Epidermal melanocyte (primary cell): ENCODE data around the gene TSHZ2.

ENCODE experiments used
- DNase-seq: peaks from one replicate; pipeline ENCODE4 v3.0.0; 2011; ENCODE audit warnings: low spot score; ENCODE audit not compliant: insufficient read length

TSHZ2 gene

DNA sequence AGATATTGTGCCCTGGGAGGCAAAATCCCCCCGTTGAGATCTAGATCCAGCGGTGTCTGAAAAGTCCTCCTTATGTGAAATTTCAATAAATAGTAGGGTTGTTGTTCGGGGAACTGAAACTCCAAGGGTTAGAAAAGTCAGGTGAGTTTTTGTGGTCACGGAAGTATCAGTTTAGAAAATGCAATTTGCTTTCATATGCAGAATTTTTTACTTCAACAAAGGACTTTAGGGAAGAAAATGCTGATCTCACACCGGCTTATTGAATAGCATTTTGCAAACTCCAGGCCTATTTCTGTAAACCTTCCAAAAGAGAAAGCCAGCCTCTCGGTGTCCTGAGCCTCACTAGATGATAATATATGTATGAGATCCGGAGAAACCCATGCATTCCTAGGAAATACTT, 254.7 kb downstream of the TSHZ2 start:
- no peak for DNase-seq

DNA sequence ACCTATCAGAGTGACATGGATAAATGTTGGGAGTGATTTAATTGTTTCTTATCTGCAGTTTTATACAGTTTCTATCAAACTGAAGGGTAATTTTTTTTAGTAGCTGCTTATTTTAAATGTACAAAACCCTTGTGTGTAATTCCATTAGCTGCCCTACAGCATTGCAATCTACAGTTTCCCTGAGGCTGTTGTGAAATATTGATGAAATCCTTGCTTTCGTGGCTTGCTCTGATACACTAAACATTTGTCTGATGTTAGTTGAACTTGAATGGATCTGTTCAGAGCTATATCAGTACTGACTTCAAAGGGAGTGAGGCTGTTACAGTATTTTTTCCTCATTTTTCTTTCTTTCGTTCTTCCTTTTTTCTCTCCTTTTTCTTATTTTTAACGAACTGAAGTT, 255.4 kb downstream of the TSHZ2 start:
- no peak for DNase-seq

DNA sequence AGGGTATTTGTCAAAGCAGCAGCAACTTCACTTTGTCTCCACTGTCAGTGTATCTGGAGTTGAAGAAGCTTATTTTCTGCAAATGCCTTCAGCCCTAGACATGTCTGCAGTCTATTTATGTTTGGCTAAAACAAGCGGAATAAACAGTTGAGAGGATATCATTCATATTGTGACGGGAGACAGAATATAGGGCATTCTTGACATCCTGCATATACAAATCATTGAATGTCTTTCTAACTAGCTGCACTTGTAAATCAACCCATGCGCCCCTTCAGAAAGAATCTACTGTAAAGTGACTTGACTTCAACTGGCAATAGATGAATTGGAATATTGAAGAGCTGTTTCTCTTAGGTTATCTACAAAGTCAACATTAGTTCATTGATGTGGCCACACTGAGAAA, 258.9 kb downstream of the TSHZ2 start:
- DNase-seq = no peak

DNA sequence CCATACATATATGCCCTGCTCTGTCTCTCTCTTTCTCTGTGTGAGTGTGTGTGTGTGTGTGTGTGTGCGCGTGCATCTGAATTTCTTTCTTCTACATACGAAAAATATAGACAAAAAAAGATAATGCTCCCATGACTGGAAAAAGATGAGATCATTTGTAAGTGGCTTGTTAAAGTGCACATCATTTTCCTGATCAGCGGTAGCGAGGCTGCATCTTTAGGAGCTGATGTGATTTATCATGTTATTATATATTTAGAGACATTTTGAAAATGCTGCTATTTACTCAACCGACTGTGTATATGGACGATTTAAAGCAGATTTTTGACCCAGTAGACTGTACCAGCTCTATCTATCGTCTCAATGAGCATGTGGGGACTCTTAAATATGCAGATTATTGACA, 265.3 kb downstream of the TSHZ2 start:
- DNase-seq = no peak

DNA sequence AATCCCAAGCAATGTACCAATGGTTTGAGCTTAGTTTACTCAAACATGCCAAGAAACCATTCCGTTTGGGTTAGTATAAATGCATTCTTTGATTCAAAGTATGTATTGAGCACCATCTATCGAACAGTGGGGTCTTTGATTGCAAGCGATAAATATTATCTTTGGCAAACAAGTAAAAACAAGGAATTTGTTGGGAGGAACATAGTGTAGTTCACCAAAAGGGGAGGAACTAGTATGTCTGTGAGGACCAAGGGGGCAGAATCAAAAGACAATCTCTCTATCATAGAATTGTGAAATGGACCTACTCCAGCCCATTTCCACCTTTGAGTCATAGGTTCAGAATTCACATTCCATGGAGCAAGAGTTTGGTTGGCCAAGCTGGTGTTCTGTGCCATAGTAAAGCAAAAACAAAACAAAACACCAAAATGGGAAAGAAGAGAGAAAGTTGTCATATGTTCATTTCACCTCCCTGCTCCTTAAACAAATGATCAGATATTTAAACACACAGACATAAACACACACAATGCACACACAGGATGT, 266.0 kb downstream of the TSHZ2 start:
- no peak for DNase-seq

DNA sequence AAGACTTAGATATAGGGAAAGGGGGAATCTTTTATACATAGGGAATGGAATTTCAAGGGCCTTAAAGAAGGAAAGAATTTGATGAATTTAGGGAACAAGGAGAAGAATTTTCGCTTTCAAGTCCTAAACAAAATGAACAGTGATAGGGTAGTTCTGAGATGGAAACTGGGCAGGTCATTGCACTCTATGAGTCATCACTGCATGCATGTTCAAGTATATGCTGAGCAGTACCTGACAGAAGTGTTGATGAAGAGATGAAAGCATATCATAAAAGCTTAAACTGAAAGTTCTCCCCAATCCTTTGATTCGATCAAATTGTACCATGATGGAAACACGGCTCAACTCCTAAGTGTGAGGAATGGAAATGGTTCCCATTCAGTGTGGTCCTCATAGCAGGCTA, 271.0 kb downstream of the TSHZ2 start:
- no peak for DNase-seq

DNA sequence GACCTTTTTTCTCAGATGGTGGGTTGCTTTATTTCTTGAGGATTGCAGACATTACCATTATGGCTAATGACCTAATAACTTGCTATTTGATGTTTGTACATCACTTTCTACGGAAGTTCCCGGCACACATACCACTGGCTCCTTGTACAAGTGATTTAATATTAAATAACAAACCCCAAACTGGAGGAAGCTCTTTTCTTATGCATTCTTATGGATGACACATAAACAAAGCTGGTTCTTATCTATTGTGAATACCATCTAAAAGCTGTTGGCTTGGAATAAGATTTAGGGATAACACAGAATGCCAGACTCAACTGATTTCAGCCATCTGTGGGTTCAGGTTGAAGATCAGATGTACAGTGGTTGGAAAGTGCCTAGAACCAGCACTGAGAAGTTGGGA, 272.6 kb downstream of the TSHZ2 start:
- no peak for DNase-seq

DNA sequence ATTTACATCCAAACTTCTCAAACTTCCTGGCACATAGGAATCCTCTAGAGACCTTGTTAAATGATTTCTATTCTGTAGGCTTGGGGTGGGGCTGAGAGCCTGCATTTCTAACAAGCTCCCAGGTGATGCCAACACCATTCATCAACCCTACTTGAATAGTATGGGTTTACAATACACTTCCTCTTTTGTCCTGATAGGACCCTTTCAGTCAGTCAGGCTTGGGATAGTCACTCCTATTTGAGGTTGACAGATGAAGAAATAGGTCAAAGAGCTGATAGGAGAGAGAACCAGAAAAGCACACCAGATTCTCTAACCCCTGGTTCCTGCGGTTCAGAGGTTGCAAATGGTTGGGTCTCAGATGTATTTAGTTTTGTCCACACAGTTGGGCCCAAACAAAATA, 273.4 kb downstream of the TSHZ2 start:
- DNase-seq = no peak

DNA sequence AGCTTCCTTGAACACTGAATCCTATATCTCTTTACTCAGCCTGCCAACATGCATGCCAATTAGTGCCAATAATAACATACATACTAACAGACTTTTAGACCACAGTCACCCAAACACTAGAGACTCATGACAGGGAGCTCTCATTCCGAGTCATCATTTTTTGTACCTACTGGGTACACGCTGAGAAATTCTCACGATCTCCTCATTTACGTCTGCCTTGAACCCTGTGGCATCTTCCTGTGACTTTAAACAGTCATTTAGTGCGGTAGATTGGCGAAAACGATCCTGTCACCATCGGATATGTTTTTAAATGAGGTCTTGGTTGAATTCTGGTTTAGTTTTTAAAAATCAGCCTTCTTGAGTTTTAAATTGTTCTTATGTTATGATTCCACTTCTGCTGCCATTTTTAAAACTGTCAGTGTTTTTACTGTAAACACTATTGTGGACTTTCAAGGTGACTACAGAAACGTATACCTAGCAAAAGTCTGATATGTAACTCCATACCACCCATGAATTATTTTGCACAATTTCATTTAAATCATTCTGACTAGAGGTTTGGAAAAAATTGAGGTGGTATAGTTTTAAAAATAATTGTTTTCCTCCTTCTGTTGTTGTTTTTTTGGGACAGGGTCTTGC, 275.4 kb downstream of the TSHZ2 start:
- no peak for DNase-seq

DNA sequence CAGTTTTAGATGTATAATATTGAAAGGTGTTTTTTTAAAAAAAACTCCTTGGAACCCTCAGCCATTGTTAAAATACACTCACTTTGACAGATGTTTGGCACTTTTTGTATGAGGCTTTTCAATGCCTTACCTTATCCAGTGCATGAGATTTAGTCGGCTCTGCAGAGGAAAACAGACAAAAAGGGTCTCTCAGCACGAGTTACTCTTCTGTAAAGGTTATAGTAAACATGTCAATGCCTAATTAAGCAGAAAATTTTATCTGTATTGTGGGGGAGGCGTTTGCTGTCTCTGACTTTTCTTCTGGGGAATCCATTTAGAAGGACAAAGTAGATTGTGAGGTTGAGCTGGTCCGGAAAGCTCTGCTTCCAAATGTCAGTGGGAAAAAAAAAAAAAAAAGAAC, 278.3 kb downstream of the TSHZ2 start:
- no peak for DNase-seq

DNA sequence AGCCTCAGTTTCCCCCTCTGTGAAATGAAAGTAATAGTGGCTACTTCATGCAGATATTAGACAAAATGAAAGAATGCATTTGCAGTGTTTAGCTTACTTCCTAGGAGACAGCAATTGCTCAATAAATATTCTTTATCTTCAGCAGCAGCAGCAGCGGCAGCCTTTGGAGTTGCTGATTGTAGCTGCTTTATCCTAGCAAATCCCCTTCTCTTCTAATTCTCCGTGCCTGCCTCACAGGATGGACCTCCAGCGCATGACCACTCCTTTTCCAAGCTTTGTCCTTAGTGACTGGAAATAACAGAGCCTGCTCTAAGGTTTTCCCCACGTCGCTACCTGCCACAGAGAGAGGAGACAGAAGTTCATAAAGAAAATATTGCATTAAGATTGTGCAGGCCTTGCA, 279.8 kb downstream of the TSHZ2 start:
- no peak for DNase-seq

DNA sequence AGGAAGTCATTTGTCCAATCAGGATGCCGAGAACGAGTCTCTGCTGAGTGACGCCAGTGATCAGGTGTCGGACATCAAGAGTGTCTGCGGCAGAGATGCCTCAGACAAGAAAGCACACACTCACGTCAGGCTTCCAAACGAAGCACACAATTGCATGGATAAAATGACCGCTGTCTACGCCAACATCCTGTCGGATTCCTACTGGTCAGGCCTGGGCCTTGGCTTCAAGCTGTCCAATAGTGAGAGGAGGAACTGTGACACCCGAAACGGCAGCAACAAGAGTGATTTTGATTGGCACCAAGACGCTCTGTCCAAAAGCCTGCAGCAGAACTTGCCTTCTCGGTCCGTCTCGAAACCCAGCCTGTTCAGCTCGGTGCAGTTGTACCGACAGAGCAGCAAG, 281.5 kb downstream of the TSHZ2 start:
- no peak for DNase-seq

DNA sequence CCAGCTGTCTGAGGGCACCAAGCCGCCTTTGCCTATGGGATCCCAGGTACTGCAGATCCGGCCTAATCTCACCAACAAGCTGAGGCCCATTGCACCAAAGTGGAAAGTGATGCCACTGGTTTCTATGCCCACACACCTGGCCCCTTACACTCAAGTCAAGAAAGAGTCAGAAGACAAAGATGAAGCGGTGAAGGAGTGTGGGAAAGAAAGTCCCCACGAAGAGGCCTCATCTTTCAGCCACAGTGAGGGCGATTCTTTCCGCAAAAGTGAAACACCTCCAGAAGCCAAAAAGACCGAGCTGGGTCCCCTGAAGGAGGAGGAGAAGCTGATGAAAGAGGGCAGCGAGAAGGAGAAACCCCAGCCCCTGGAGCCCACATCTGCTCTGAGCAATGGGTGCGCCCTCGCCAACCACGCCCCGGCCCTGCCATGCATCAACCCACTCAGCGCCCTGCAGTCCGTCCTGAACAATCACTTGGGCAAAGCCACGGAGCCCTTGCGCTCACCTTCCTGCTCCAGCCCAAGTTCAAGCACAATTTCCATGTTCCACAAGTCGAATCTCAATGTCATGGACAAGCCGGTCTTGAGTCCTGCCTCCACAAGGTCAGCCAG, 283.0 kb downstream of the TSHZ2 start:
- DNase-seq = no peak

DNA sequence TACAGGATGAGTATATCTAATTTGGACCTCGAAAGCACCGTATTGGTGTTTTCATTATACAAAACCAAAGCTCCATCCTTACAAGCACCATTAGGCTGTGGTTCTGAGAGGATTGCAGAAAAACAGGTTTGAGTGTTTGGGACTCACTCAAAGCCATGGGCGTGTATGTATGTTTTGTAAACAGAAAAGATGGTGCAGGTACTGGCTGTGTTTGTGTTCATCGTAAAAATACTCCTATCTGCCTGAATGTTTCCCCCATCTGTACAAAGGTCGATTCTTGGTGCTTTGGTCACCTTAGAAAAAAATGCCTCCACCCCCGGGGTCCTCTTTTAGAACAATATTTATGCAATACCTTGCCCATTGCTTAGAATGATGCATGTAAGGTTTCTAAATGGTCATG, 286.6 kb downstream of the TSHZ2 start:
- DNase-seq = no peak

DNA sequence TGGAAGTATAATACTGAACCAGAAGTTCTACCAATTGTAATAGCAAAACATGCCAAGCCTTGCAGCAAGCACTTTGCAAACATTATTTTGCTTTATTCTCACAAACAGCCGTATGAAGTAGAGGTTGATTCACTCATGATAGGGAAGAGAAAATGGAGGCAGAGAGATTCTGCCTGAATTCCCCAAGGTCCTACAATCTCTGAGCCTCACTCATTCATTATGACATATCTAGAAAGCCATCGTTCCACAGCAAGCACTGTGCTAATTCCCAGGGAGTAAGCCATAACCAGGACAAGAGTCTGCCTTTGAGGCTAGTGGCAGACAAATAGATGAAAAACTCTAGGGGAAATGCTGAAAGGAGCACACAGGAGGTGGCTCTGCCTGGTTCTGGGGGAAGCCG, 288.0 kb downstream of the TSHZ2 start:
- no peak for DNase-seq

DNA sequence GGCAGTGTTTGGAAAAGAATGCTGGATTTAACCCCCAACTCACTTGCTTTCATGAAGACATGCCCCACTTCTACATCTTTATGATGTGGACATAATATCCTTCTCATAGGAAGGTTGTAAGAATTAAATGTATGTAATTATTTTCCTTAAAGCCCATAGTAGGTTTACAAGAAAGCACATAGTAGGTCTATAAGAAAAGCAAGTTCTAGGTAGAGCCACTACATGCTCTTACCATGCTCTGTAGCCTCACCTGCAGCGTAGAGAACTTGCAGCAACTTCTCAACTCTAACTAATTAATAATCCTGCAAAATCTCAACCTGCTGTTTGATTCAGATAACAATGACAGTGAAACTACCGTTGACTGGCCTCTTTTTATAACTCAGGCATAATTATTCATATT, 288.4 kb downstream of the TSHZ2 start:
- no peak for DNase-seq

DNA sequence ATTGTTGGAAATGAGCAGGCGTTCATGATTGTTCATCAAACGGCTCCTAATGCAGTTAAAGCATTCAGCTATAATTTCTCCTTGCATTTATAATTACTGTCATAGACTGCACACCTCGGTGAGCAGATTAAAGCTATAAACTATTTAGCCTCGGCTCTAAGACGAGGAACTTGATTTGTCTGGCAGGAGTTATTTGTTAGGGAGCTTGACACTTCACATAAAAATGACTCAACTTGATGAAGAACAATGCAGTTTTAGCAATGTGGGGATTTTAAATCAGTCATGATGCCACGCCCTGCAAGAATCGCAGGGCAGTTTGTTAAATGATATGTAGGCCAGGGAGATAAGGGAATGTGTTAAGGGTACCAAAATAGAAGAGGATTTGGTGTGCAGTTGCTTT, 290.2 kb downstream of the TSHZ2 start:
- no peak for DNase-seq

DNA sequence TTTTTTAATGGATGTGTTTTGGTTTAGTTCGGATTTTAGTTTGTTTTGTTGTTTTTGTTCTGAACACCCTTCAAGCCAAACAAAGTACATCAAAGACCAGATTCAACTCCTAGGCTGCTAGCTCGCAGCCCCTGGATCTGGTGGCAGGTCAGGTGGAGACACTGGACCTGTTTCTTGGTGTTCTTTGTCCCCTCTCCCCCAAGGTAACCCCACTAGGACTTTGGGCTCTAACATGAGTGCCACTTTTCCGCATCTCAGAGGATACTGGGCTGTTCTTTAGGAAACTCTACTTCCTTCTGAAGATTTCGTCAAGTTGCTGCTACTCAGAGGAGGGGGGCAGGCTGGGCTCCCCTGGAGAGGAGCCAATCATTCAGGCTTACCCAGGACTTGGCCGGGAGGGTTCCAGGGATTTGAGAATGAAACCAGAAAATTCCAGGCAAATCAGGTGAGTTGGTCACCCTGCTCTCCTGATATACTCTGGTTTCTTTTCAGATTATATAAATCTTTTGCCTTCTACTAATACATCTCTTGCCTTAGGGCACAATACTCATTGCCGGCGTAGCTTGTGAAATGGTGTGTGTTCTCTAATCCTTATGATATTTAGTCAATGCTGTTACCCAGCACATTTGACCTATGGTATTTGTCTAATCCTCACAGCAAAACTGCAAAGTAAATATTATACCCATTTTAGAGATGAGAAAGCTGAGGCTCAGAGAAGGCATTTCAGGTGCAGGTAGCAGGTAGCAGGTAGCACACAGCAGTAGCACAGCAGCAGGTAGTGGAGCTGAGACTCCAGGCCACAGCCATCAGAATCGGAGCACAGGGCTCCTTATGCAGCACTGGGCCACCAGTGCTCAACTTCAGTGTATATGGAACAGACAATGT, 291.6 kb downstream of the TSHZ2 start:
- no peak for DNase-seq

DNA sequence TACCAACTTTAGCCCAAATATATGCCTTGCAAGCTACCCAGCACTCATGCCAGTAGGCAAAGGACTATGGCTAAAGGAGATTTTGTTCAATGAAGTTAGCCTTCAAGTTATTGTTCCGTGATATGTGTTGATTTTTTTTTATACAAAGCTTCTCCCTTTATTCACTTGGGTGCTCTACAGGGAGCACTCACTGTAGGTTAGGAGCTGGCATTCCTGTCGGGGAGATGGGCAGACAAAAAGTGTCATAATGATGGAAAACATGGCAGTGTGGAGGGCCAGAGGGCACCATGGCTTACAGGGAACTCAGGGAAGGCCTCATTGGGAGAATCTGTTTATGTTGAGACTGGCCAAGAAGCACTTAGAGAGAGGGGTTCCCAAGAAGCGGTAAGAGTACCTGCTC, 292.4 kb downstream of the TSHZ2 start:
- DNase-seq = no peak

DNA sequence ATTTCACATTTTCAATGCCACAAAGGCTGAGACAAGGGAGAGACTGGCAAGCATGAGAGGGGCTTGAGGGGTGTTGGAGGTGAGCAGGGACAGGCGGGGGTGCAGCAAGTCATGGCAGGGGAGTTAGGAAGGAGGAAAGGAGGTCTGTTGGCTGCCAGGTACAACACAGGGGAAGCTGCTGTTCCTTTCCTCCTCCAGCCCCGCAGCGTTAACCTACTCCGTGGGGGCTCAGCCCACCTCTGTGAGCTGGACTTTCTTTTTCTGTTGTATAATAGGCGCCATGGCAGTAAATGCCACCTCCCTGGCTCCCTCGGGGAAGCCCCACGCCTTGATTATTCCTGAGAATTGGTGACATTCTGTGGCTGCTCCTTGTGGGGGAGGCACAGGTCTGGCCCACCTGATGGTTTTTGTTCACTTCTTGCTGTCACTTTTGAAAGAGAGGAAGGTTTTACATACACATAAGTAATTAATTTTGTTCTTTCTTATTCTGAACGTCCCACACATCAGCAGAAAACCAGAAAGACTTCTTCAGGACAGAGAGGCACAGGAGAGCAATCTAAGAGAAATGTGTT, 293.2 kb downstream of the TSHZ2 start:
- no peak for DNase-seq

DNA sequence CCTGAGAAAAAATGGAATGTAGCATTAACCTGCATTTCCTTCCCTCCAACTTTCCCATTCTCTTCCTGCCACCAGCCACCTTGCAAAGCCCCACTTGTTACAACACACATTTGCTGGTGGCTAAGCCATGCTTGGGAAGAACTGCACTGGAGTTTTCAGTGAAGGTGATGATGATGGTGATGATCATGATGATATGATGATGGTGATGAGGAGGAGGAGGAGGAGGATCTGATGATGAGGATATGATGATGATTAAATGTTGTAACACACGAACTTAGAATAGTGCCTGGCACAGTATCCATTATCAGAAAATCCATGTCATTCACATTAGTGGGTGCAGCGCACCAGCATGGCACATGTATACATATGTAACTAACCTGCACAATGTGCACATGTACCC, 297.2 kb downstream of the TSHZ2 start:
- no peak for DNase-seq

DNA sequence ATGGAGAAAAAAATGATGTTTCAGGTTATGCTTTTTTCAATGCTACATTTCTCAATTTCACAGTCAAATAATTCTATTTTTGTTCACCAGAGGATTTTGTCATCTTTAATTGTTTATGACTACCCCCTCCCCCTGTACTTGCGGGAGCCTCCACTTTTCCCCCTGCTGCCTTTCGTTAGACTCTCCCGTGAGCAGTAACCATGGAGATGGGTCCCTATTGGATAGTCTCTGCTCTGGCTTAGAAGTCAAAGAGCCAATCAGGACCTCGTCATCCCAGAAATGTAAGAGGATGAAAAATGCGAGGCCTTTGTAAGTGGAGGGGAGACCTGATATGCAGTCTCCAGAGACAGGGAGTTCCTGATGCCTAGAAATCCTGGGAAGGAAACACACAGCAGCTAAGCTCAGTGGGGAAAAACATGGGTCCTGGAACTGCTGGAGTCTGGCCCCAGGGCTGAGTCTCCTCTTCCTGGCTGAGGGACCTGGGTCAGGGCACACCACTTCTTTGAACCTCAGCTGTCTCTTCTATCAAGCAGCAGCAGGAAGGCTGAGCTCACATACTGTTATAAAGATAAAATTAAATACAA, 298.7 kb downstream of the TSHZ2 start:
- DNase-seq = no peak
